ENCODE results near the gene PRKAG2.
"Not testable (repeated sequence)": the region's sequence is repeated elsewhere in the genome, so short reads cannot be mapped to it uniquely, and the experiment has no call there.

The PRKAG2 gene

GRCh38 chr7:151884312-151885201 is 7.6 kb upstream of the PRKAG2 start:
- DNase-seq (ENCODE audit: low read depth) = no peak

- no peak for DNase-seq (ENCODE audit: low read depth)
These were observed 6.9 kb upstream of the PRKAG2 start for GRCh38 chr7:151883857-151884256.

GRCh38 chr7:151882734-151883133 is 5.8 kb upstream of the PRKAG2 start:
- DNase-seq (ENCODE audit: low read depth) = no peak

GRCh38 chr7:151880688-151881087 is 3.8 kb upstream of the PRKAG2 start:
- no peak for DNase-seq (ENCODE audit: low read depth)

GRCh38 chr7:151877911-151878835 is 1.3 kb upstream of the PRKAG2 start:
- no peak for DNase-seq (ENCODE audit: low read depth)

- DNase-seq (ENCODE audit: low read depth) = no peak
These were observed 695 bp downstream of the PRKAG2 start for GRCh38 chr7:151875942-151876898.

GRCh38 chr7:151874479-151874878 is 2.4 kb downstream of the PRKAG2 start:
- DNase-seq (ENCODE audit: low read depth) = not testable (repeated sequence)

- DNase-seq (ENCODE audit: low read depth) = no peak
These were observed 3.4 kb downstream of the PRKAG2 start for GRCh38 chr7:151873402-151873965.

- no peak for DNase-seq (ENCODE audit: low read depth)
These were observed 4.1 kb downstream of the PRKAG2 start for GRCh38 chr7:151872531-151873401.

GRCh38 chr7:151871904-151872303 is 5.0 kb downstream of the PRKAG2 start:
- DNase-seq (ENCODE audit: low read depth) = no peak

- no peak for DNase-seq (ENCODE audit: low read depth)
These were observed 5.7 kb downstream of the PRKAG2 start for GRCh38 chr7:151871189-151871735.

GRCh38 chr7:151869968-151870918 is 6.7 kb downstream of the PRKAG2 start:
- DNase-seq (ENCODE audit: low read depth) = no peak

GRCh38 chr7:151869455-151869854 is 7.5 kb downstream of the PRKAG2 start:
- no peak for DNase-seq (ENCODE audit: low read depth)

- no peak for DNase-seq (ENCODE audit: low read depth)
These were observed 7.8 kb downstream of the PRKAG2 start for GRCh38 chr7:151869109-151869428.

- DNase-seq (ENCODE audit: low read depth) = no peak
These were observed 8.4 kb downstream of the PRKAG2 start for GRCh38 chr7:151868396-151869108.

GRCh38 chr7:151867912-151868311 is 9.0 kb downstream of the PRKAG2 start:
- no peak for DNase-seq (ENCODE audit: low read depth)

GRCh38 chr7:151866761-151867655 is 9.9 kb downstream of the PRKAG2 start:
- no peak for DNase-seq (ENCODE audit: low read depth)

Measured in HS-5 (cell line).